K562 (cell line): Measurements from ENCODE around the gene ATP6V1F. TPM values are rescaled to one million over a fixed set of nuclear protein-coding genes. Genes with fewer than 3 reads are reported as not detected.
A peak's percentile ranks its signal among the peaks of the same experiment; 100 is the strongest.

ENCODE experiments used
- ATAC-seq: fragments of 200-7000 bp; cut with Tn5 transposase; 3 replicates; pipeline ENCODE4 v1.9.1; 2020; ENCODE audit warnings: moderate library complexity
- BruUV-seq: library from RNA; stranded (reverse); fragments of 400-500 nt; replicated peaks from 2 replicates; lab custom pipeline; 2021; lab: Mats Ljungman, UMichigan
- CTCF ChIA-PET: fragments of 300-600 bp; formaldehyde crosslinking; extraction: SDS; loops from one replicate; lab custom pipeline; 2021; ENCODE audit warnings: low intra/inter-chr PET ratio; lab: Yijun Ruan, JAX
- POLR2A ChIA-PET: fragments of 300-600, 350-650 bp; sonication (Branson Sonifier 250); formaldehyde crosslinking; extraction: SDS; loops from one replicate; lab custom pipeline; 2021; ENCODE audit warnings: antibody characterized with exemption, inconsistent platforms; lab: Yijun Ruan, JAX
- DNase-seq, 4 experiments: peaks; one replicate each; pipeline versions ENCODE4 v3.0.0 to v3.0.0-alpha.2; 2011 to 2018; ENCODE audit warnings: low spot score in 3 of 4, mixed read lengths in 3 of 4; ENCODE audit errors: extremely low read depth in 1 of 4
- FAIRE-seq: peaks from 2 replicates; lab custom pipeline; 2011; peaks lifted over from hg19 to GRCh38; lab: Jason Lieb, UNC
- H2AFZ ChIP-seq: 2 replicates; pipeline ENCODE4 v1.6.0; 2011; ENCODE audit warnings: low read depth, low read length, control low read depth, inconsistent platforms
- H3K27ac ChIP-seq: fragments of 200-600 bp; 3 replicates; pipeline ENCODE4 v1.8.0; 2011; ENCODE audit warnings: low read depth, mild to moderate bottlenecking, control low read depth, inconsistent platforms, low read length, moderate library complexity, mixed read lengths; ENCODE audit errors: extremely low read depth
- H3K27me3 ChIP-seq, 2 experiments: fragments of 300-600 bp in 1 of 2; 2 replicates in 1 of 2; 3 replicates in 1 of 2; pipeline versions ENCODE4 v1.6.0 to v1.8.0; 2011; ENCODE audit warnings: inconsistent platforms in 2 of 2, low read length in 2 of 2, mild to moderate bottlenecking in 1 of 2, mixed read lengths in 1 of 2, moderate library complexity in 1 of 2; ENCODE audit not compliant: control insufficient read depth in 2 of 2, insufficient read depth in 2 of 2
- H3K36me3 ChIP-seq: fragments of 300-600 bp; 3 replicates; pipeline ENCODE4 v1.8.0; 2011; ENCODE audit warnings: mild to moderate bottlenecking, low read length, inconsistent platforms; ENCODE audit not compliant: control insufficient read depth, insufficient read depth
- H3K4me1 ChIP-seq, 2 experiments: fragments of 200-600 bp in 1 of 2; replicated peaks in 1 of 2; 2 replicates in 1 of 2; 3 replicates in 1 of 2; pipeline versions ENCODE4 v1.5.1 to v1.8.0; 2011; ENCODE audit warnings: inconsistent platforms in 2 of 2, low read length in 2 of 2, mild to moderate bottlenecking in 1 of 2, mixed read lengths in 1 of 2, moderate library complexity in 1 of 2; ENCODE audit not compliant: control insufficient read depth in 2 of 2, insufficient read depth in 2 of 2
- H3K4me2 ChIP-seq: 2 replicates; pipeline ENCODE4 v1.6.1; 2011; ENCODE audit warnings: low read length, control low read depth, inconsistent platforms, mixed read lengths; ENCODE audit not compliant: insufficient read depth
- H3K4me3 ChIP-seq: fragments of 200-600 bp; sonication (generic), shearing (Covaris generic); 2 replicates; pipeline ENCODE4 v1.5.1; 2016; ENCODE audit warnings: control low read depth, inconsistent platforms
- H3K79me2 ChIP-seq: fragments of 200-600 bp; 3 replicates; pipeline ENCODE4 v1.8.0; 2011; ENCODE audit warnings: low read length, inconsistent platforms; ENCODE audit not compliant: control insufficient read depth, insufficient read depth
- H3K9ac ChIP-seq, 2 experiments: 2 replicates each; pipeline versions ENCODE4 v1.6.0 to v1.6.1; 2011; ENCODE audit warnings: low read depth in 2 of 2, low read length in 2 of 2, control low read depth in 1 of 2, inconsistent platforms in 1 of 2, mild to moderate bottlenecking in 1 of 2, mixed read lengths in 1 of 2; ENCODE audit not compliant: insufficient read depth in 1 of 2
- H3K9me1 ChIP-seq: one replicate; pipeline ENCODE4 v1.6.0; 2011; ENCODE audit warnings: inconsistent platforms, mild to moderate bottlenecking, low read length, moderate library complexity; ENCODE audit not compliant: control insufficient read depth, insufficient read depth
- H3K9me3 ChIP-seq: replicated peaks from 2 replicates; pipeline ENCODE4 v1.5.1; 2011; ENCODE audit warnings: low read depth, low read length, inconsistent platforms; ENCODE audit not compliant: control insufficient read depth, insufficient read depth
- H4K20me1 ChIP-seq: replicated peaks from 2 replicates; pipeline ENCODE4 v1.6.1; 2011; ENCODE audit warnings: low read length, inconsistent platforms, mixed read lengths; ENCODE audit not compliant: control insufficient read depth, insufficient read depth
- FOXP1 ChIP-seq: sonication (generic); formaldehyde crosslinking; IDR thresholded peaks from 2 replicates; pipeline ENCODE4 v1.8.0; 2022; ENCODE audit warnings: mild to moderate bottlenecking, missing genetic modification reagents
- LCOR ChIP-seq: sonication (generic); formaldehyde crosslinking; IDR thresholded peaks from 2 replicates; pipeline ENCODE4 v1.8.0; 2022; ENCODE audit warnings: mild to moderate bottlenecking, missing genetic modification reagents
- PREB ChIP-seq: sonication (generic); formaldehyde crosslinking; IDR thresholded peaks from 2 replicates; pipeline ENCODE4 v1.8.1; 2023; ENCODE audit warnings: mild to moderate bottlenecking, missing genetic modification reagents
- SMAD2 ChIP-seq: fragments of 150-350 bp; IDR thresholded peaks from 2 replicates; pipeline ENCODE4 v1.6.1; 2014; ENCODE audit warnings: low read depth, mild to moderate bottlenecking, low read length
- ZBTB26 ChIP-seq: fragments of 450-650 bp; formaldehyde crosslinking; IDR thresholded peaks from 2 replicates; pipeline ENCODE4 v1.4.0; 2022; ENCODE audit warnings: missing genetic modification characterization
- ZFP1 ChIP-seq: fragments of 450-650 bp; formaldehyde crosslinking; IDR thresholded peaks from 2 replicates; pipeline ENCODE4 v1.4.0; 2020; ENCODE audit warnings: mild to moderate bottlenecking, mixed read lengths
- ZFPM2 ChIP-seq: fragments of 250-450 bp; sonication (Bioruptor Pico); IDR thresholded peaks from 2 replicates; pipeline ENCODE4 v1.5.1; 2022; ENCODE audit warnings: mild to moderate bottlenecking
- ZNF695 ChIP-seq: fragments of 450-650 bp; formaldehyde crosslinking; IDR thresholded peaks from 2 replicates; pipeline ENCODE4 v1.4.0; 2020; ENCODE audit warnings: mild to moderate bottlenecking, moderate library complexity
- WGBS: fragments of 100-300 bp; shearing (Covaris generic); methylation state at CpG from one replicate; pipeline ENCODE4 v1.1.6; 2016; ENCODE audit warnings: low coverage, mixed read lengths; ENCODE audit not compliant: insufficient coverage; ENCODE audit errors: missing lambda C conversion rate; 5-methylcytosine and 5-hydroxymethylcytosine counted together
- in situ Hi-C: fragments of 300-500 bp; cut with MboI; formaldehyde crosslinking; loops from 4 replicates; pipeline ENCODE4 v1.15.0; 2018; ENCODE audit warnings: inconsistent platforms, mixed read lengths
- intact Hi-C: fragments of 100-400 bp; cut with micrococcal nuclease; formaldehyde crosslinking; loops from 2 replicates; pipeline ENCODE4 v1.14.2; 2022
- polyA plus RNA-seq, 8 experiments: library from polyadenylated mRNA; depleted of rRNA in 4 of 8; stranded (reverse) in 5 of 8; unstranded in 3 of 8; fragments of >200 nt; fragmentation: Nextera tagmentation in 2 of 8; fragmentation: Illumina TruSeq in 1 of 8; extraction: Ambion mirVana in 2 of 8; extraction: Trizol in 1 of 8; gene quantifications; 2 replicates each; pipeline versions ENCODE4 v1.2.1 to v1.2.3, GENCODE V29; 2011 to 2014; ENCODE audit warnings: inconsistent platforms in 1 of 8, missing spikeins in 1 of 8
- total RNA-seq, 7 experiments: library from RNA; depleted of rRNA in 6 of 7; stranded (reverse); fragments of >200 nt in 6 of 7; fragmentation: Illumina TruSeq in 2 of 7; extraction: Trizol in 2 of 7; gene quantifications; 2 replicates each; pipeline versions ENCODE4 v1.2.1 to v1.2.3, GENCODE V29; 2011 to 2021; ENCODE audit warnings: low replicate concordance in 1 of 7
- TF ChIP-seq, protein P1 (sequence below): fragments of 250-450 bp; sonication (Bioruptor Pico); IDR thresholded peaks from 2 replicates; pipeline ENCODE4 v1.4.0; 2020; ENCODE audit warnings: mild to moderate bottlenecking, moderate library complexity, borderline replicate concordance

Gene ATP6V1F
- total and polyA plus RNA-seq, 9 of the 15 experiments (the other 6 are each of a cell fraction or from before 2014, with no cell fraction given): 206 to 1,123 (median 542) TPM

DNA sequence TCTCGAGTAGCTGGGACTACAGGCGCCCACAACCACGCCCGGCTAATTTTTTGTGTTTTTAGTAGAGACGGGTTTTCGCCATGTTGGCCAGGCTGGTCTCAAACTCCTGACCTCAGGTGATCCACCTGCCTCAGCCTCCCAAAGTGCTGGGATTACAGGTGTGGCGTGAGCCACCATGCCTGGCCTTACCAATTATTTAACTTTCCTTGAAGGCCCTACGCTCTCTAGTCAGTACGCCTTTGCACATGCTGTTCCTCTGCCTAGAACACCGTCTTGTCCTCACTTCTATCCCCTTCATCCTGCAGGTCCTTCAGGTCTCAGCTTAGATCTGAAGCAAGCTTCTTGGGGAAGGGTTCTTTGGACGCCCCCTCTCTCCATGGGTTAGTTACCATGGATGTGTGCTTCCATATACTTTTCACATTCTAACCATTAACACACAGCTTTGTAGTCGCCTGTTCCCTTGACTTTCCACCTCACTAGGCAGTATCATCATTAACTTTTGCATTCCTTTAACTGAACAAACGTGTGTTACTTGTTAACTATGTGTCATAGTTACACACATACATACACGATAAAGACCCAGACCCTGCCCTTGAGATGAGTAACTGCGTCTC is 592 bp upstream of the ATP6V1F start (continued):
- peak; percentile 72; the same call in 1 of the 2 replicates for TF ChIP-seq ZBTB26 (CRISPR knock-in tag)
- TF ChIP-seq, protein P1, sequence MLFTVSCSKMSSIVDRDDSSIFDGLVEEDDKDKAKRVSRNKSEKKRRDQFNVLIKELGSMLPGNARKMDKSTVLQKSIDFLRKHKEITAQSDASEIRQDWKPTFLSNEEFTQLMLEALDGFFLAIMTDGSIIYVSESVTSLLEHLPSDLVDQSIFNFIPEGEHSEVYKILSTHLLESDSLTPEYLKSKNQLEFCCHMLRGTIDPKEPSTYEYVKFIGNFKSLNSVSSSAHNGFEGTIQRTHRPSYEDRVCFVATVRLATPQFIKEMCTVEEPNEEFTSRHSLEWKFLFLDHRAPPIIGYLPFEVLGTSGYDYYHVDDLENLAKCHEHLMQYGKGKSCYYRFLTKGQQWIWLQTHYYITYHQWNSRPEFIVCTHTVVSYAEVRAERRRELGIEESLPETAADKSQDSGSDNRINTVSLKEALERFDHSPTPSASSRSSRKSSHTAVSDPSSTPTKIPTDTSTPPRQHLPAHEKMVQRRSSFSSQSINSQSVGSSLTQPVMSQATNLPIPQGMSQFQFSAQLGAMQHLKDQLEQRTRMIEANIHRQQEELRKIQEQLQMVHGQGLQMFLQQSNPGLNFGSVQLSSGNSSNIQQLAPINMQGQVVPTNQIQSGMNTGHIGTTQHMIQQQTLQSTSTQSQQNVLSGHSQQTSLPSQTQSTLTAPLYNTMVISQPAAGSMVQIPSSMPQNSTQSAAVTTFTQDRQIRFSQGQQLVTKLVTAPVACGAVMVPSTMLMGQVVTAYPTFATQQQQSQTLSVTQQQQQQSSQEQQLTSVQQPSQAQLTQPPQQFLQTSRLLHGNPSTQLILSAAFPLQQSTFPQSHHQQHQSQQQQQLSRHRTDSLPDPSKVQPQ (CRISPR knock-in tag): no peak
- TF ChIP-seq, all 486 proteins: peak for 47

DNA sequence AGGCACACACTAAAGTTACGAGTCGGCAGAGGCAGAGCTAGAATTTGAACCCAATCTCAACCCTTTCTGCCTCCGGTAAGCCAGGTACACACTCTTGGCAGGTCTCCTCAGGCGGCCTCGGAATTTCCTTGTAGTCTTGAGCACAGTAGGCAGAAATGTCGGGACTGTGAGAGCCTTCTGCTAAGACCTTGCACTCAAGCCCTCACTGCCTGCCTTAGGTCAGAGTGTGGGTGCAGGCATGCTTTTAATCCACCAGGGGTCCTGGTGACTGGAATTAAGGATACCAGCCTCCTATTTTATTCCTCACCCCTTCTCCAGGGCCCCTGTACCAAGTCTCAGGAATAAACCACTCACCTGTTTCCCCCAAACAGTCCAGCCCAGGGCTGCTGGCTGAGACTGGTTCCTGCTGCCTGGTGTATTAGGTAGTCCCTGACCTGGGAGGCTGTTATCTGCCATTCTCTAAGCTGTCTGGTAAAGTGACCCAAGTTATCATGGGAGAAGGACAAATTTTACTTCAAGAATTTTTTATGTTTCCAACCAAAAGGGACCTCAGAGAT is 855 bp downstream of the ATP6V1F start:
- no peaks in the 10 kb centered on the region for H3K9me3 ChIP-seq
- WGBS: 0% methylated on average over 6 of the region's 6 CpGs
- peak overlapping the region; percentile 97 for H2AFZ ChIP-seq
- H3K4me3 ChIP-seq: peak overlapping the region; percentile 71
- H3K9ac ChIP-seq: peak overlapping the region; percentile 95 to 96
- ChIA-PET POLR2A (interaction anchor here (0.6 to 7.1 kb wide), 11 partner anchors 9 to 123 kb away, joined by 3 to 47 read pairs (median 5); partner anchors contain the start of gene CALU), CTCF (interaction anchor here (0.6 to 2.0 kb wide), 2 partner anchors 16 to 347 kb away, joined by 3 to 20 read pairs; no protein-coding TSS in a partner anchor)
- H3K79me2 ChIP-seq: peaks cover 46% of the 10 kb centered on the region
- peak; percentile 68 for ATAC-seq
- H3K36me3 ChIP-seq: peaks cover 54% of the 10 kb centered on the region
- BruUV-seq: no TSS peak
- peak; percentile 60 for FAIRE-seq
- H3K9me1 ChIP-seq: no peaks in the 10 kb centered on the region
- H3K27me3 ChIP-seq: no peaks in the 10 kb centered on the region
- in situ Hi-C loops: no loop called here
- H3K27ac ChIP-seq: peak overlapping the region; percentile 87
- peak overlapping the region; percentile 100 for H3K4me2 ChIP-seq
- peaks cover 37 to 61% of the 10 kb centered on the region in 2 experiments for H3K4me1 ChIP-seq
- no peaks in the 10 kb centered on the region; the same call in 1 of the 2 replicates for H4K20me1 ChIP-seq
- peak; percentile 82 to 86 (median 86) for DNase-seq
- intact Hi-C loops: loop anchor here (2.0 to 5.0 kb wide), 4 partner anchors 81 to 386 kb away; partner anchors contain the start of genes CALU and METTL2B
- TF ChIP-seq SMAD2: no peak
- 0 out of 2 replicates have a peak, but pooled peaks have one; percentile 39 for TF ChIP-seq FOXP1 (CRISPR knock-in tag)
- no peak for TF ChIP-seq ZNF695 (CRISPR knock-in tag)
- peak; percentile 68 for TF ChIP-seq LCOR
- peak; percentile 94 for TF ChIP-seq PREB
- TF ChIP-seq ZFPM2 (CRISPR knock-in tag): no peak
- no peak for TF ChIP-seq ZFP1
